GM20431 (cell line): ENCODE results near the gene PLEKHG3.

Experiments
- in situ Hi-C: fragments of 300-500 bp; cut with MseI, MboI; formaldehyde crosslinking; loops from one replicate; pipeline ENCODE4 v1.15.0; 2020; ENCODE audit warnings: low sequenced_read_pairs; ENCODE audit not compliant: unreplicated experiment

The PLEKHG3 gene

DNA sequence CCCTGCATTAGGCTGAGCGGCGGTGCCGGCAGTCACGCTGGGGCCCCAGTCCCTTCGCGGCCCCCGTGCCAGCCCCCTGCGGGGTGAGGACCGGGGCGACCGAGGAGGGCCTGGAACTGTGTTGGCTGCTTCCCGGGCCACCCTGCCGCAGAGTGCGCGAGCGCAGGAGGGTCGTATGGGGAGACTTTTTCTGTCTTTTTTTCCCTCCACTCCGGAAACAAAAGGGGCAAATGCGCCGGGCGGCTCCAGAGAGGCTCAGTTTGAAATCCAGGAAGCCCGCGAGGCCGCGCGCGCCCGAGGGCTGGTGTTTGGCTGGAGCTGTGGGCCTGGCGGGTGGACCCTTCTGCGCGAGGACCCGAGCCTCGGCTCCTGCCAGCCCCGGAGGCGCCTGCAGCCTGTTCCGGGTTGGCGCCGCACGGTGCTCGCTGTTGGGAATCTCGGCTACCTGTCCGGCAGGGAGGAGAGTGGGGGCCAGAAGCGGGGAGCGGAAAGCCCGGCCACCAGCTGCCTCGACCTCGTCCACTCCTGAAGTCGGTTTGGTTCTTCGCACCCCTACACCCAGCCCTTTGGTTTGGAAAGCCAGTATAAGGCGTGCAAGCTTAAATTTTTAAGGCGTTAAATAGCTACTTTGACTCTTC, 638 bp downstream of the PLEKHG3 start:
- in situ Hi-C loops, result no loop called here

GRCh38 chr14:64705381-64706118, 1.3 kb downstream of the PLEKHG3 start:
- in situ Hi-C loops, result no loop called here

DNA sequence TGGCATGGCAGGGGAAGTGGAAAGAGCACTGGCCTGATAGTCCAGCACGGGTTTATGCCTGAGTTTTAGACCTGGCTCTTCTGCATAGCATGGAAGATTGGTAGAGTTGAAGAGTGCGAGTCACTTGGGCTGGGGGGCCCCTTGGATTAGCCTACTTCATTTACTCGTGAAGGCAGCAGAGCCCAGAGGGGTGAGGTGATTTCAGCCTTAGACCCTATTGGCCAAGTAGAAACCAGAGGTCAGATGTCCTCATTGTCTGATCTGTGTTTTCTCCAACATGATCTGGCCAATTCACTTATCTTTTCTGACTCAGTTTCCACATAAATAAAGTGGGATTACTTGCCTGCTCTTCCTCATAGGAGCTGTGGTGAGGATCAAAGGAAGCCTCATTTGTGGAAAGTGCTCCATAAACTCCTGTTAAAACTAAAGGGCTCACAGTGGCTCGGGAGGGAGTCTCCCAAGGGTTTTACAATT, 1.9 kb downstream of the PLEKHG3 start:
- in situ Hi-C loops, result no loop called here

DNA sequence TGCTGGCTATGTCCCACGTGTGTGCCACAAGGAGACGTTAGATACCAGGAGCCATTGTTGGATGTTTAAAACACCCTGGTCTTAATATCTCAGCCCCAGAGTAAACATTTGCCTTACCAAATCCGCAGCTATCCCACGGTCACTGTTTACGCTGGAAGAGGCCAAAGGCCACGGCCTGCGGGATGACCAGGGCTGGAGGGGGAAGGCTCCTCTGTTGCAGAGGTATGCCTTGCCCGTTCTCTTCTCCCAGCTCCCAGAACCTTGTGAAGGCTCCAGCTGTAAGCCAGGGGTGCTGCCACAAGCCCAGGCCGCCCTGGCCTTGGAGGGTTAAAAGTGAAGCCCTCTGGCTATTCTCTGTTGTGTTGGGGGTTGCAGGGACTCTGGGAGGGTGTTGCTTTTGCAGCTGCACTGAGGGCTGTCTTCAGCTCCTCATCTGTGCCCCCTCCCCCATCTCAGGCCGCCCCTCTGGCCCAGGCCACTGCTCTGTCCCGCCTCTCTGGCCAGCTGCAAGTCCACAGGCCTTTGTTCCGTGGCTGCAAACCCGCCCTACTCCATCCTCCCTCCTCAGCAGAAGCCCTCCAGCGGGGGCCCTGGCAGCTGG, 2.5 kb downstream of the PLEKHG3 start:
- in situ Hi-C loops, result no loop called here

- in situ Hi-C loops, result no loop called here
These were observed 3.4 kb downstream of the PLEKHG3 start for GRCh38 chr14:64707661-64708060.

DNA sequence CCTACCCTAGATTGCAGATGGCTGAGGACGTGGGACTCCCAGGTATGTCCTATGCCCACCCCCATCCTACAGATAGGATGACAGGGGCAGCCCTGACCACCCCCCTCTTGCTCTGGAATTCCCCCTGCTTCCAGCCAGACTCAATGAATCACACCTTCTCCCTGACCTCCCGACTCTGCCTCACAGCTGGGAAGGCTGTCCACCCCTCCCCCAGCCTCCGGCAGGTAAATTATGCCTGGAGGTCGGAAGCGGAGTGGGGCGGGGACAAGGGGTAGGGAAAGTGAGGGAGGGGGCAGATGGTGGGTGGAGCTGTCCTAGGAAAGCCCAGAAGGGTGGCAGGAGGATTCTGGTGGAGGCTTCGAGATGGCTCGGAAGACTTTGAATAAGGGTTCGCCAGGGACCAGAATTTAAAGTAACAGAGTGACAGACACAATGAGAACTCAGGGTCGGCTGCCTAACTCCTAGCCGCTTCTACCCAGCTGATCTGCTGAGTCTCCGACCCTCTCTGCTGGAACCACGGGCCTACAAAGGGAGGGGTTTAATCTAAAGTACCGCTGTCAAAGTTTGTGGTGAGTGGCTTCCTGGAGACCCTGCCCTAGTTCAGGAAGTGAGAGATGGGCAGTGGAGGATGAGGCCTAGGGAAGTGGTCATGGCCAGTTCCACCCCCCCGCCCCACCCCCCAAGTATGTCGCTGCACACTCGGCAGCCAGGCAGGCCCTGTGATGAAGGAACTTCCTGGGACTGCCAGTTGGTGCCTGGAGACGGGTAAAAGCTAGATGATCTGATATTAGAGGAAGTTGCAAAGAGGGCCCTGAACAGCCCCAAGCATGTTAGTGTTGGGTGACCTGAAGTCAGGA, 4.2 kb downstream of the PLEKHG3 start:
- in situ Hi-C loops, result no loop called here

- in situ Hi-C loops, result no loop called here
These were observed 4.9 kb downstream of the PLEKHG3 start for GRCh38 chr14:64709126-64709525.

- in situ Hi-C loops, result no loop called here
These were observed 6.8 kb downstream of the PLEKHG3 start for GRCh38 chr14:64711039-64711438.

DNA sequence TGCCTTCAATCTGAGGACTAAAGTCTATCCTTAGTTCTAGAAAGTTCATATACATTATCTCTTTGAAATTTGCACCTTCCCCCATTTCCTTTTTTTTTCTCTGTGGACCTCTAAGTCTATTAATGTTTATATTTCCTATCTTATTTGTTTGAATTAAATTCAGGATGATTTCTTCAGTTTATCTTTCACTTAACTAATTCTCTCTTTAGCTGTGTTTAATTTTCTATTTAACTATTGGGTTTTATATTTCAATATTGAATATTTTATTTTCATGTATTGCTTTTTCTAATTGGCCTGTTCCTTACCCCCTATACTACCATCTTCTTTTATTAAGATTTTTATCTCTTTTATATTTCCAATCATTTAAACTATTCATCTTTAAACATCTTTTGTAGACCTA, 9.5 kb downstream of the PLEKHG3 start:
- in situ Hi-C loops, result no loop called here

- in situ Hi-C loops, result no loop called here
These were observed 10.3 kb downstream of the PLEKHG3 start for GRCh38 chr14:64714432-64715025.

DNA sequence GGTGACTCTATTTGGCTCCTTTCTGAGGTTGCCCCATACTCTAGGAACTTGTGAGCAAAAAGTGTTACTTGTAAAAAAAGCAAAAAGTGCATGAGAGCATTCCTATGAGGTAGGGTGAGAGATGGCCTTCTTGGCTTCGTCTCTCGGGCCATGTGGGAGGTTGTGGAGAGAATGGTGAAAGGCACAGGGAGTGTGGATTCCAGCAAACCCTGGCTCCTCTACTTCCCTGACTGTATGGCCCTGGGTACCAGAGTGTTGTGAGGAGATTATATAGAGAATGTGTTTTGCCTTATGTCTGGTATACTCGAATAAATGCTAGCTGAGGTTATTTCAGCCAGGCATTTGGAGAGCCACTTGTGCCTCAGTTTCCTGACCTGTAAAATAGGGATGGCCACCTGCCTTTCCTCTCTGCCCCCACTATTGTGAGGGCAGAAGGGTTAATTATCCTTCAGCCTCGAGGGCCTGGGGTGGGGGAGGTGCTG, 11.0 kb downstream of the PLEKHG3 start:
- in situ Hi-C loops, result no loop called here

DNA sequence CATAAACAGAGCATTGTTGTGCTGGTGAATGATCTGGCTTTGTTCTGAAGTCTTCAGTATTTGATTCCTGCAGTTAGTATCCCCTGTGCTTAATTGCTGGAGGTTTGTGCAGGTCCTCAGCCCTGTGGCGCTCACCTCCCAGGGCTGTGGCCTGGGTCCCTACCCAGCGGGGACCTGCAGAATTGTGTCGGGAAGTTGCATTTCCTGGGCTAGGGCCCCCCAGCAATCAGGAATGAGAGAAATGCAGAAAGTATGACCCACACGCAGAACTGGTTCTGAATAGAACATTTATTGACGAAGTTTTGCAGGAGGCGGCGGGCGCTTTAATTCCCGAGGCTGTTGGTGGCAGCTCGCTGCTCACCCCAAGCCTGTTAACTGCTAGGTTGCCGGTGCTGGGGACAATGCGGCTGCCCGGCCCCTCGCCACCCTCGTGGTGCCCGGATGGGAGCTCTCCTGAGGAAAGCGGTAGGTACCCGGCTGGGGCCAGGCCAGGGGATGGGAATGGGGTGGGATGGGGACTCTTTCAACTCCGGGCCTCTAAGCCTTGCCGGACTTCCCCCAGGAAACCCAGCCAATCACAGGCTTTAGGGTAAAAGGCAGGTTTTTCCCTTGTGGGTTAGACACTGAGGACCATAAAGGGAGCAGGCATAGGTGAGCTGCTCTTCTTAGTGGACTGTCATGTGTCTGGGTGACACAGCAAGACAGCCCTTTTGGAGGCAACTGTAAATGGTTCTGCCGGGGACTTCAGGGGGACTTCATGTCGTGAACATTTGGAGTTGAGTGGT, 11.6 kb downstream of the PLEKHG3 start:
- in situ Hi-C loops, result no loop called here

GRCh38 chr14:64717870-64718269, 13.6 kb downstream of the PLEKHG3 start:
- in situ Hi-C loops, result no loop called here

GRCh38 chr14:64718762-64719161, 14.5 kb downstream of the PLEKHG3 start:
- in situ Hi-C loops, result no loop called here

GRCh38 chr14:64719601-64720000, 15.4 kb downstream of the PLEKHG3 start:
- in situ Hi-C loops, result no loop called here

DNA sequence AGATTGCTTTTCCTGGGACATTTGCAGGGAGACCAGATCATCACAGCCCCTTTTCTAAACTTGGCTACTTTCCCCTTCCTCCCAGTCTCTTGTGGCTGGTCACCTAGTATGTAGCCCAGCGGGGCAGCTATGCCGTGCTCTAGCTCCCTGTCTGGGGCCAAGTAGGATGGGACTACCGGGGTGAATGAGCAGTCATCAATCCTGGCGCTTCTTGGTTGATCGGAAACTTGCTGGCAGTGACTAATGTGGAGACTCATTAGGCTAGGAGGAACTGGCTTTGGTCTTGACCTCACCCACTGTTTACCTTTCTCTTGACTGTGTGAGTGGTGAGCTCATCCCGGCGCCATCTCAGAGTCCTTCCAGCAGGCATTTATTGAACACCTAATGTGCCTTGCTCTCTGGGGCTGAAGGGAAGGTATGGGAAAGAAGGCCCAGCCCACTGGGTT, 15.9 kb downstream of the PLEKHG3 start:
- in situ Hi-C loops, result no loop called here

- in situ Hi-C loops, result no loop called here
These were observed 17.2 kb downstream of the PLEKHG3 start for GRCh38 chr14:64721391-64721791.

GRCh38 chr14:64721899-64722298, 17.7 kb downstream of the PLEKHG3 start:
- in situ Hi-C loops, result no loop called here

GRCh38 chr14:64722842-64723447, 18.7 kb downstream of the PLEKHG3 start:
- in situ Hi-C loops, result no loop called here
